SJSA1 (cell line): ENCODE data around the gene CMSS1. TPM values are rescaled to one million over a fixed set of nuclear protein-coding genes. Genes with fewer than 3 reads are reported as not detected.
"Not testable (repeated sequence)": the region's sequence is repeated elsewhere in the genome, so short reads cannot be mapped to it uniquely, and the experiment has no call there.

ENCODE experiments used
- DNase-seq, 2 experiments: peaks; one replicate each; pipeline ENCODE4 v3.0.0-alpha.2; 2015 to 2020; ENCODE audit warnings: low spot score in 2 of 2, low read depth in 1 of 2
- H3K27ac ChIP-seq: fragments of 250-450 bp; sonication (Bioruptor Pico); 2 replicates; pipeline ENCODE4 v1.5.1; 2020; ENCODE audit warnings: mild to moderate bottlenecking, moderate library complexity
- H3K27me3 ChIP-seq: fragments of 250-450 bp; sonication (Bioruptor Pico); replicated peaks from 2 replicates; pipeline ENCODE4 v1.5.1; 2020; ENCODE audit warnings: mild to moderate bottlenecking, moderate library complexity
- H3K36me3 ChIP-seq: fragments of 250-450 bp; sonication (Bioruptor Pico); 2 replicates; pipeline ENCODE4 v1.5.1; 2020; ENCODE audit warnings: mild to moderate bottlenecking
- H3K4me1 ChIP-seq: fragments of 250-450 bp; sonication (Bioruptor Pico); replicated peaks from 2 replicates; pipeline ENCODE4 v1.6.1; 2021; ENCODE audit warnings: mild to moderate bottlenecking
- H3K4me3 ChIP-seq: fragments of 250-450 bp; sonication (Bioruptor Pico); 2 replicates; pipeline ENCODE4 v1.5.1; 2020; ENCODE audit warnings: mild to moderate bottlenecking
- H3K9me3 ChIP-seq: fragments of 250-450 bp; sonication (Bioruptor Pico); replicated peaks from 2 replicates; pipeline ENCODE4 v1.5.1; 2020; ENCODE audit warnings: mild to moderate bottlenecking
- total RNA-seq: library from RNA; depleted of rRNA; stranded (reverse); fragments of >200 nt; shearing (Covaris generic); gene quantifications from 2 replicates; pipeline ENCODE4 v1.2.3, GENCODE V29; 2014

CMSS1 gene
- total RNA-seq, 1 experiment from 2014 or later, result 29.5 TPM

- no peak for DNase-seq
- H3K9me3 ChIP-seq, result no peaks in the 10 kb centered on the region
- H3K36me3 ChIP-seq, result no peaks in the 10 kb centered on the region
- H3K4me3 ChIP-seq, result no peak overlapping the region
- 0 out of 2 replicates have a peak, but pooled peaks cover 6% of the 10 kb centered on the region for H3K4me1 ChIP-seq
- H3K27ac ChIP-seq, result no peak overlapping the region
- no peaks in the 10 kb centered on the region for H3K27me3 ChIP-seq
Measured at GRCh38 chr3:99833617-99834205, 16.0 kb downstream of the CMSS1 start.

- Histone ChIP-seq H3K36me3 (no peaks in the 10 kb centered on the region), H3K4me3 (no peak overlapping the region), H3K9me3 (no peaks in the 10 kb centered on the region), H3K27me3 (no peaks in the 10 kb centered on the region), H3K4me1 (0 out of 2 replicates have a peak, but pooled peaks cover 6% of the 10 kb centered on the region), H3K27ac (no peak overlapping the region)
- DNase-seq, result no peak
Measured at GRCh38 chr3:99834211-99834957, 16.7 kb downstream of the CMSS1 start.

- no peaks in the 10 kb centered on the region for H3K27me3 ChIP-seq
- 0 out of 2 replicates have a peak, but pooled peaks cover 6% of the 10 kb centered on the region for H3K4me1 ChIP-seq
- no peak overlapping the region for H3K27ac ChIP-seq
- no peaks in the 10 kb centered on the region for H3K36me3 ChIP-seq
- DNase-seq, result no peak
- H3K4me3 ChIP-seq, result no peak overlapping the region
- no peaks in the 10 kb centered on the region for H3K9me3 ChIP-seq
Measured at GRCh38 chr3:99836681-99837080, 19.0 kb downstream of the CMSS1 start.

- no peaks in the 10 kb centered on the region for H3K27me3 ChIP-seq
- H3K36me3 ChIP-seq, result 0 out of 2 replicates have a peak, but pooled peaks cover 3% of the 10 kb centered on the region
- no peak for DNase-seq
- no peak overlapping the region for H3K27ac ChIP-seq
- 0 out of 2 replicates have a peak, but pooled peaks cover 6% of the 10 kb centered on the region for H3K4me1 ChIP-seq
- H3K9me3 ChIP-seq, result no peaks in the 10 kb centered on the region
- H3K4me3 ChIP-seq, result no peak overlapping the region
Measured at GRCh38 chr3:99837715-99838114, 20.1 kb downstream of the CMSS1 start.

DNA sequence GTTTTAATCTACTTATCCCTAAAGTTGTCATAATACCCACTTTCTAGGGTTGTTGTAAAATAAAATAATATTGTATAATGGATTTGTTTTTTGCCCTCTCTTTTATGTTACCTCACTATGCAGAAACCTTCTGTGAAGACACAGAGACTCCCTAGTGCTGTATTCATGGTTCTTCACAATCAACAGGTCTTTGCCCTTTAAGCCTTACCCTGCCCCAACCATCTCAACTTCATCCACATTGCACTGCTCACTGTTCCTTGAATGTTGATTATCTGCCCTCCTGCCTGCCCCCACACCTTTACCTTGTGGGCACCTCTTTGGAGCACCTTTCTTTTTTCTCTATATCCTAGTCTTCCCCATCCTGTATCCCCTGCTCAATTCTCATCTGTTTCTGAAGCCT, 21.1 kb downstream of the CMSS1 start:
- DNase-seq, result no peak
- H3K27ac ChIP-seq, result no peak overlapping the region
- no peaks in the 10 kb centered on the region for H3K9me3 ChIP-seq
- no peaks in the 10 kb centered on the region for H3K27me3 ChIP-seq
- H3K4me1 ChIP-seq, result peaks cover 16% of the 10 kb centered on the region
- peaks cover 3% of the 10 kb centered on the region; the same call in 1 of the 2 replicates for H3K36me3 ChIP-seq
- H3K4me3 ChIP-seq, result no peak overlapping the region

DNA sequence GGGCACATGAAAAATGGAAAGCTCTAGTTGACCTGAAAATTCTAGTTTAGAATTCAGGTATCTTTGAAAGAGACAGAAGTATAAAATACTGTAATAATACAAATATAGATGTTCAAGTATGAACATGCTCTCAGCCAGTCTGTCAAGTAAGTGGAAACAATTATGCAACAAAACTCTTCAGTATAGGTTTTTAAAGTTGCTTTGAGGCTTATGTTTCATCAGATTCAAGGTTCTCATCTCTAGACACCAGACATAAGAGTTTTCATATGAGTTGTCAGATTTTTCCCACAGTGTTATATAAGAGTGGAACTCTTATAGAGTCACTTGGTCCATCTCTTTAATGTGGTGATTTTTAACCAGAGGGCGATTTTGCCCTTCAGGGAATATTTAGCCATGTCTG, 22.0 kb downstream of the CMSS1 start:
- Histone ChIP-seq H3K4me1 (peaks cover 24% of the 10 kb centered on the region), H3K36me3 (peaks cover 3% of the 10 kb centered on the region; the same call in 1 of the 2 replicates), H3K27me3 (no peaks in the 10 kb centered on the region), H3K9me3 (no peaks in the 10 kb centered on the region), H3K4me3 (no peak overlapping the region), H3K27ac (no peak overlapping the region)
- no peak for DNase-seq

DNA sequence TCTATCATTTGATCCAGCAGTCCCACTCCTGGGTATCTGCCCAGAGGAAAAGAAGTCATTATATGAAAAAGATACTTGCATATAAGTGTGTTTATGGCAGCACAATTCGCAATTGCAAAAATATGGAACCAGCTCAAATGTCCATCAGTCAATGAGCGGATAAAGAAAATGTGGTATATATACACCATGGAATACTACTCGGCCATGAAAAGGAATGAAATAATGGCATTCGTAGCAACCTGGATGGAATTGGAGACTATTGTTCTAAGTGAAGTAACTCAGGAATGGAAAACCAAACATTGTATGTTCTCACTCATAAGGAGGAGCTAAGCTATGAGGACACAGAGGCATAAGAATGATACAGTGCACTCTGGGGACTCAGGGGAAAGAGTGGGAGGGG, 24.3 kb downstream of the CMSS1 start:
- H3K27me3 ChIP-seq, DNase-seq, H3K36me3 ChIP-seq, H3K4me3 ChIP-seq, H3K9me3 ChIP-seq, H3K27ac ChIP-seq: not testable (repeated sequence)
- H3K4me1 ChIP-seq, result peaks cover 24% of the 10 kb centered on the region

DNA sequence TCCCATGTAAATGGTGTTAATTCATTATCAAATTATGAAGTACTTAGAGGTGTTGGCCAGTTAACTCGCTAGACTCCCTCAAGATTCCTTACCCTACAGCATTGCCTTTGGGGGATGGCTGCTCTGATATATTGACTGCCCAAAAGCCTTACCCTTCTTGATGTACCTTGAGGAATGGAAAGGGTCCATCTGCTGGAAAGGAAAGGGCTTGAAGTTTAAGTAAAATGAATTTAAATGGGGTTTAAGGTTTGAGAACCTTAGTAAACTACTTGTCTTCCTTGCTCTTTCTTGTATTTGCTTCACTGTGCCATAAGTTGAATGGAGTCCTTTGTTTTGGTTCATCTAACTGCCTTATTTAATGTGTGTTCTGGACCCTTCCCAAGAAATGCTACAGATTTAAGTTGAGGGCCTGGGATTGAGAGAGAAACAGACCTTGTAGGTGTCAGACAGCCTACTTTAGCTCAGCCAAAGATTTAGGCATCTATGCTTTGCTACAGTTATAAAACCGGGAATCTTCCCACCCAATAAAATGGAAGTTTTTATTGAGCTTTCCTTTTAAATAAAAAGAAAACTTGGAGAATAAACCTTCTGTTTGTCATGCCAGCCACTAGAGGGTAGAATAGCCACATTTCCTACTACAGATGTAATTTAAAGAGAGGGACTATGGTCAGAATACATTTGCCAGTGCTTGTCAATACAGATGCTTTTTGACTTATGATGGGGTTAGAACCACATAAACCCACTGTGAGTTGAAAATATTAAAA, 25.3 kb downstream of the CMSS1 start:
- no peaks in the 10 kb centered on the region for H3K27me3 ChIP-seq
- H3K27ac ChIP-seq, result peak overlapping the region; percentile 26; the same call in 1 of the 2 replicates
- peaks cover 19% of the 10 kb centered on the region for H3K4me1 ChIP-seq
- H3K4me3 ChIP-seq, result no peak overlapping the region
- H3K36me3 ChIP-seq, result peaks cover 11% of the 10 kb centered on the region
- peak in 1 of 2 experiments; percentile 54 for DNase-seq
- H3K9me3 ChIP-seq, result no peaks in the 10 kb centered on the region

GRCh38 chr3:99843590-99844258, 26.1 kb downstream of the CMSS1 start:
- Histone ChIP-seq H3K27me3 (no peaks in the 10 kb centered on the region), H3K4me1 (peaks cover 19% of the 10 kb centered on the region), H3K36me3 (peaks cover 18% of the 10 kb centered on the region), H3K4me3 (no peak overlapping the region), H3K27ac (no peak overlapping the region), H3K9me3 (no peaks in the 10 kb centered on the region)
- DNase-seq, result no peak

GRCh38 chr3:99845331-99845730, 27.7 kb downstream of the CMSS1 start:
- H3K27me3 ChIP-seq, result no peaks in the 10 kb centered on the region
- peaks cover 34% of the 10 kb centered on the region for H3K36me3 ChIP-seq
- no peaks in the 10 kb centered on the region for H3K9me3 ChIP-seq
- H3K27ac ChIP-seq, result no peak overlapping the region
- peaks cover 19% of the 10 kb centered on the region for H3K4me1 ChIP-seq
- no peak overlapping the region for H3K4me3 ChIP-seq
- no peak for DNase-seq

DNA sequence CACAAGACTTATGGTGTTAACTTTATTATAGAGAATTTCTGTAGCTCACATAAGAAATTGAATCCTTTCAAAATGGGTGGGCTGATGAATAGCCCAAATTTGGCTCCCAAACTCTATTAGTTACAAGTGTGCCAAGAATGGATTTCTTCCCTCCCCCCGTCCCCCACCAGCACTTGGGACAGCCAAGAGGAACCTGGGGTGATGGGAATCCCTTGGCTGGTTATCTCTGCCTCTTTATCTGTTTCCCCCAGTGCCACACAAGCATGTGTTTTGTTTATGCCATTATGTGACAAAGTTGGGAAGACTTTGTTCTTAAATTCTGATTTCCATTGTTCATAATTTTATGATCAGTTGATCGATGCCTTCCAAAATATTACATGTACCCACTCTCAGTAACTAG, 28.3 kb downstream of the CMSS1 start:
- H3K27ac ChIP-seq, result no peak overlapping the region
- H3K4me3 ChIP-seq, result no peak overlapping the region
- no peaks in the 10 kb centered on the region for H3K27me3 ChIP-seq
- peaks cover 40% of the 10 kb centered on the region for H3K36me3 ChIP-seq
- no peak for DNase-seq
- H3K4me1 ChIP-seq, result peaks cover 19% of the 10 kb centered on the region
- H3K9me3 ChIP-seq, result no peaks in the 10 kb centered on the region

GRCh38 chr3:99846477-99847160, 29.0 kb downstream of the CMSS1 start:
- Histone ChIP-seq H3K27me3 (no peaks in the 10 kb centered on the region), H3K4me3 (no peak overlapping the region), H3K36me3 (peaks cover 42% of the 10 kb centered on the region), H3K9me3 (no peaks in the 10 kb centered on the region), H3K27ac (no peak overlapping the region), H3K4me1 (peaks cover 19% of the 10 kb centered on the region)
- no peak for DNase-seq

- no peaks in the 10 kb centered on the region for H3K27me3 ChIP-seq
- peaks cover 49% of the 10 kb centered on the region for H3K36me3 ChIP-seq
- no peak for DNase-seq
- H3K4me3 ChIP-seq, result no peak overlapping the region
- no peaks in the 10 kb centered on the region for H3K9me3 ChIP-seq
- H3K27ac ChIP-seq, result no peak overlapping the region
- peaks cover 12% of the 10 kb centered on the region for H3K4me1 ChIP-seq
Measured at GRCh38 chr3:99848433-99848832, 30.8 kb downstream of the CMSS1 start.
